Lung microvascular endothelial cell (primary cell): ENCODE measurements around the gene OR4K5. TPM values are rescaled to one million over a fixed set of nuclear protein-coding genes. Genes with fewer than 3 reads are reported as not detected.
"Not testable (repeated sequence)": the region's sequence is repeated elsewhere in the genome, so short reads cannot be mapped to it uniquely, and the experiment has no call there.

ENCODE experiments used
- DNase-seq, 2 donors: peaks; one replicate each; pipeline versions ENCODE4 v3.0.0 to v3.0.0-alpha.2; 2010; ENCODE audit warnings: low read depth in 2 of 2
- total RNA-seq: library from RNA; depleted of rRNA; stranded (reverse); fragments of >200 nt; gene quantifications from 2 replicates; pipeline ENCODE4 v1.2.1, GENCODE V29; 2014

The OR4K5 gene, protein sequence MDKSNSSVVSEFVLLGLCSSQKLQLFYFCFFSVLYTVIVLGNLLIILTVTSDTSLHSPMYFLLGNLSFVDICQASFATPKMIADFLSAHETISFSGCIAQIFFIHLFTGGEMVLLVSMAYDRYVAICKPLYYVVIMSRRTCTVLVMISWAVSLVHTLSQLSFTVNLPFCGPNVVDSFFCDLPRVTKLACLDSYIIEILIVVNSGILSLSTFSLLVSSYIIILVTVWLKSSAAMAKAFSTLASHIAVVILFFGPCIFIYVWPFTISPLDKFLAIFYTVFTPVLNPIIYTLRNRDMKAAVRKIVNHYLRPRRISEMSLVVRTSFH
- not detected in 2 replicates for total RNA-seq

DNA sequence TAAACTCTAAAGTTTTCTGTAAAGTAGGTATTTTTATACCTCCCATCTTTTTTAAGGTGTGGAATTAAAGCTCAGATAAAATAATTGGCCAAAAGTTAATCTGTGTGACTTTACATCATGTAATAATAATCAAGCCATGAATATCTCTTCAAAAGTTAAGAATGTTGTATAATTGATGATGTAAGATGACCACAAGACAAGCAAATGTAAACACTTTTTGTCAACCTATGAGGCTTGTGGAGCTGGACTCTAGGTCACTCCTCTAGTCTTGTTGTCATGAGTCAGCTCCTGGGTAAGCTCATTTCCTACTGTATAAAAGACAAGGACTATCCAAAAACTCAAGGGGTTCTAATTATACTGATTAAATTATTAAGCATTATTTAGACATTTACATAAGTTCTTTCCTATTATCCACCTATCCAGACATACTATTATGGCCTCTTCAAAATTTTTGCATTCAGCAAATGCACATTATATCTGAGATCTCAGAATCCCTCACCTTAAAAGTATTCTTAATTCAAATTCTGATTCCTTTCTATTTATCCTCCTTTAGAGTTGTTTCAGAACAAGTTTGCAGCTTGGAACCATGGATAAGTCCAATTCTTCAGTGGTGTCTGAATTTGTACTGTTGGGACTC is at the start of gene OR4K5:
Gene OR4K5, plus strand, starts transcription at position 587 of the 637 bp plus-strand sequence. Its CDS starts 0 bp downstream, at position 587.
- DNase-seq, result no peak

DNA sequence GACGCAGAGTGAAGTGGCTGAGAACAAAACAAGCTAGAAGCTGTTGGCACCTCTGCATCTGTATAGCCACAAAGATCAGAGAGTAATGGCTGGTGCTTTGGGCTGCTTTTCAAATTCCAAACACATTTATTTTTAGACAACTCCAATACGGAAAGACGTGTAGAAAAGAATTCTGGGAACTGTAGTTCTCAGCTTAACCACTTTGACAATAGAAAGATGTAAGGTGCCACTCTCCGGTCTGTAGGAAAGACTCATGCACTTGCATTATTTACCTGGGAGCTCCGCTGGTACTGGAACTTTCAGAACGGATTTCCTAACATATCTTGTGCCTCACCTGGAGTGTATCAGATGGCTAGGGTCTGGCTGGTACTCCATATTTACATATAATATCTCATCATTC is 47.2 kb upstream of the OR4K5 start:
- DNase-seq, result no peak

DNA sequence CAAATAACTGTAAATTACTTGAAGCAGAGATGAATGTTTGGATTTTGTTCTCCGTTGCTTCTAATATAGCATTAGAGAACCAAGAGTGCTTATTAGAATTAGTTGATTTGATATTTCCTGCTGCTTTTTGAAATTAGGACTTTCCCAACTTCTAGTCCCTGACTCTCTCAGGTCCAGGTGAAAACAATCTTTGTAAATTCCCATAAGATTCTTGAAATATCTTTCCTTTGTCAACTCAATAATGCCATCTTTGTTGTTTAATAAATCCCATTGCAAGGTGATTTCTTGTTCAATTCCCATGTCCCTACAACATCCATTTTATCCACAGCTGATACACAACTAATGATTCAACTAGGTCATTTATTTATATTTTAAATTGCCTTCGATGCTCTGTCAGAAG is 45.6 kb upstream of the OR4K5 start, which contains the start of gene OR4K2:
Gene OR4K2, plus strand, starts transcription at position 301 of the 400 bp plus-strand sequence. CDS start 1,126 bp downstream, outside the sequence.
- no peak for DNase-seq

DNA sequence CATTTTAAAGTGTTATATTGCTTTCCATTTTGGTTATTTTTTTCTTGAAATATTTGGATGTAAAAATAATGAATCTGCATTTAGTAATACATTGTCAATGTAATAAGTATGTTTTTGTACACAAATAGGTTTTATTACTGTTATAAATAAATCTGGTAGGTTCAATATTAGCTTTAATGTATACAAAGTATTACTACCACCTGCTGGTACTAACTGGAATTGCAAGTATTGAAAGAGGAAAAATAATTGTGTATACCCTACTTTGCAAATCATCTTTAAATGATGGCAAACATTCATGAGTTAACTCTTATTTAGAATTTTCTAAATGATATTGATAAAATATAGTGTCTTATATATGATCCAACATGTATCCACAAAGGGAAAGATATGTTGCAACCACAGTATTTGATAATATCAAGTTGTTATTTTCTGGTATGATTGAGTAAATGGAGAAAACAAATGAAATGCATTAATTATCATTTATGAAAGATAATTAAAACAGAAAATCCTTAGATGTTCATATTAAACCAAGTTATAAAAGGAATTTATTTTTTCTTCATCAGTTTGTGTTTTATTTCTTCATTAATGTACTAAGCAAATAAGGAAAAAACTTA is 42.3 kb upstream of the OR4K5 start:
- peak; percentile 23 to 41 for DNase-seq

DNA sequence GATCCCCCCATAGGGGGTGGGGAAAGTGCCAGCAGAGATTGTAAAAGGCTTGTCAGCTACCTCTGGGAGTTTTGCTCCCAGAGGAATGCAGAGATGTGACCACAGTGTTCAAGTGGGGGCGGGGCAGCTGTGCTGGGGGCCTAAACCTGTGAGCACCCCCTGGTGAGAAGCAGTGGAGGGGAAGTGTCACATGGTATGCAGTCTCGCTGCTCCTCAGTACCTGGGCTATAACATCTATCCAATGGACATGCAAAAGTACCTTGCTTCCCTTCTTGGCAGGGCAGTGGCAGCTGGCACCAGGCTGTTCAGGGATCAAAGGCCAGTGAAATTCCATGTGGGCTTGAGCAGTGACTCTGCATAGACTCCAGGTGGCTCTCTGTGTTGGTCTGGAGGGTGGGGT is 25.1 kb upstream of the OR4K5 start:
- DNase-seq, result no peak

DNA sequence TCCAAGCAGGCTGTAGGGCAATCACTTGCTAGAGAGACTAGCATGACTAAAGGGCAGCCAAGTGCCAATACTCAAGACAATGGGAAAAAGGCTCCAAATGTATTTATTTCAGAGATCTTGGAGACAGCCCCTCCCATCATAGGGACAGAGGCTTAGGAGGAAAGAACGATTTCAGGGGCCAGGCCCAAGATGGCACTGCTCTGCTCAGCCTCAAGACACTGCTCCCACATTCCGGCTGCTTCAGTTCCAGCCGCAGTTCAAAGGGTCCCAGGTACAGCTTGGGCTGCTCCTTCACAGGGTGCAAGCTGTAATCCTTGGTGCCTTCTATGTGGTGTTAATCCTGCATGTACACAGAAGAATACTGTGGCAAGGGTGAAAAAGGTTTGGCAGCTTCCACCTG is 19.4 kb upstream of the OR4K5 start:
- DNase-seq, result no peak

DNA sequence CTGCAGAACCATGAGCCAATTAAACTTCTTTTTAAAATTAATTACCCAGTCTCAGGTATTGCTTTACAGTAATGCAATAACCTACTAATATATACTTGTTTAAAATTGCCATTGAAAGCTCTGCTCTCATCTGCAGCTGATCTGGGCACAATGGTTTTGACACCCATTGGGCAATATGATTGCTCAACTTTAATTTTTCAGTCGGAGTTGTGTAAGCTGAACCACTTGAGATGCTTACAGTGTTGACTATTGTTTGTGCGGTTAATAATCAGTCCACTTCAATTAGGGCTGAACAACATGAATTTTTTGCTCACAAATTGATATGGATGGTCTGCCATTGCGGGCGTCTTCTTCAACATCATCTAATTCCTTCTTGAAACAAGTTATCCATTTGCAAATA is 18.0 kb upstream of the OR4K5 start:
- no peak for DNase-seq

DNA sequence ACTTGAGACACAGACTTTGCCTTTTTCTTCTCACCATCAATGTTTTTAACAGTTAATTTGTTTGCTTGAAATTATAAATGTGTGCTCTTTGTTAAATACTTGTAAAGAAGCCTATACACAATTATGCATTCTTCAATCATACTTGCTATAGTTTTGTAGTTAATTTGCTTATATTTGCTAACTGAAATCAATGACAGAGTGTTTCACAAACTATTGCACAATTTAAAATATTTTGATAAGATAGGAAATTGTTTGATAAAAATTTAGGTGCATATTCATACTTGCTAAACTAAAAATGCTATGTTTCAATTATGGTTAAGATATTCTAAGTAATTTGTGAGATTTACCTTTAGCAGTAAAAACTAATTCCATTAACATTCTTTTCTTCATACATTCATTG is 13.7 kb upstream of the OR4K5 start:
- no peak for DNase-seq

DNA sequence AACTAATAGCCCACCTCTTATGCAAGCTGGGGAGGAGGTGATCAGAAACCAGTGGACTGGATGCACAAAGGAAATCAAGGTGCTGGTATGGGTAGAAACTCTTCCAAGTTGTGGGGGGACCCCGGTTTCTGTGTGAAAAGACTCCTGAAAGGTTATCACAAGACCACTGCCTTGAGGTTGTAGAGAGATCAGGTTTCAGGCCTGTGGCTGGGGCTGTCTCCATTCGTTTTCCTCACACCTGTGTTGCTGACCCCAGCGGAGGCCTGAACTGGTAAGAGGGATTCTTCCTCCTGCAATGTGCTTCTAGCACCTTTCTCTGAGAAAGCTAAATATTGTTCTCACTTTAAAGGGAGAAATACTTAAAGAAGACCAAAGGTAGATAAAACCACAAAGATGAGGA is 9.3 kb upstream of the OR4K5 start:
- no peak for DNase-seq

DNA sequence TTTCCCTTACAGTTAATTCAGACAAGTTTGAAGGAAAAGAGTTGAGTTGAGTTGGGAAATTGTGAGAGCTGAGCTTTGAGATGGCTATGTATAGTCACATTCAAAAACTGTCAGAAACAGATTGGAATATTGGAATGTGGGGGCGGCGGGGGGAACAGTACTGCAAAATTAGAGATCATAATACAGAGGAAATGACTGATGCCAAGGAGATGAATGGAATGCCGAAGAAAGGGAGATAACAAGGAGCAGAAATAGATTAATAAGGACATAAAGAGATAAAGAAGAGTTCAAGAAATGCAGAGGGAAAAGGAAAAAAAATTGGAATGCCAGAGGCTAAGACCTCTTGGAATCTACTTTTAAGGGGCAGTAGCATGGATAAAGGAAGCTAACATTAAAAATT is 3.2 kb upstream of the OR4K5 start:
- no peak for DNase-seq

DNA sequence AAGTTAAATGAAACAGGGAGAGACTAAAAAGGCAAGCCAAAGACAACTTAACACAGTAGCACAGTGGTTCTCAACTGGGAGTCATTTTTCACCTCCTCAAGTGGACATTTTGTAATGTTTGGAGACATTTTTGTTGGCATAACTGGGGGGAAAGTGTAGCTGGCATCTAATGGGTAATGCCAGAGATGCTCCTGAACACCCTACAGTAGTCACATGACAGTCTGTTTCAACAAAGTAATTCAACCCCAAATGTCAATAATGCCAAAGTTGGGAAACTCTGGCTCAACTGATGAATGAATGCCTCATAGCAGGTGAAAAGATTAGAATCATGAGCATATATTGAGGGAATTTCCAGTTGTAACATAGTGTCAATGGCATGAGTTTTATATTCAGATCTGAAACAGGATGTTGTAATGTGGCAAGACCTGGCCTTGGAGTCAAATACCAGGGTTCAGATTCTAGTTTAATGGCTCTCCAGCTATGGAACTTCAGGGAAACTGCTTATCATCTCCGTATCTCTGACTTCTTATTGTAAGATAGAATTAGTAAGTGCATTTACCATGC is 2.4 kb upstream of the OR4K5 start:
- no peak for DNase-seq

DNA sequence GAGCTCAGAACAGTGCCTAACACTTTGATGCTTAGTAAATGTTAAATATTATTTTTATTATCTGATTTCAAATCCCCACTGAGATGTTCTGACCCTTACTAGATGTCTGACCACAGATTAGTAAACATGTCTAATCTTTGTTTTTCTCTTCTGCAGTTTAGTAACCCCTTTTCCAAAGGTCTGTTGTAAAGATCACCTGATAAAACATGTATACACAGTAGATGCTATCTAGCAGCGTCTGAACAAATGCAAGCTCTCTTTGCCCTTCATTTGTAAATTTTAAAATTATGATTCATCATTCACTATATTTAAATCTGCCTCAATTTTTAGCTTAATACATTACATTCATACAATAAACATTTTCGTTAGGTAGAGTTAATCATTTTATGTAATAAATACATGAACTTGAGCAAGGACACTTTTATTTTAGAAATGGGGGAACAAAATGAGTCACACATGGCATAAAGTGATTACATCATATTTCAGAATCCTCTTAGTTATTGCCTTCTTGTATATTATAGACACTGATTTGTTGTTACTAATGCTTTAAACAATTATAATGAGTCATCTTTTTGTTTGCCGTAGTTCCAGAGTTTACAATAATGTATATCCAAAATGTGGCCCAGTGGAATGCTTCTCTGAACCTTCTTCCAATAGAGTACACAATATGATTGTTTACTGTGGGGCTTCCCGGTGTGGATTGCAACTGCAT is 1.7 kb upstream of the OR4K5 start:
- DNase-seq, result no peak

DNA sequence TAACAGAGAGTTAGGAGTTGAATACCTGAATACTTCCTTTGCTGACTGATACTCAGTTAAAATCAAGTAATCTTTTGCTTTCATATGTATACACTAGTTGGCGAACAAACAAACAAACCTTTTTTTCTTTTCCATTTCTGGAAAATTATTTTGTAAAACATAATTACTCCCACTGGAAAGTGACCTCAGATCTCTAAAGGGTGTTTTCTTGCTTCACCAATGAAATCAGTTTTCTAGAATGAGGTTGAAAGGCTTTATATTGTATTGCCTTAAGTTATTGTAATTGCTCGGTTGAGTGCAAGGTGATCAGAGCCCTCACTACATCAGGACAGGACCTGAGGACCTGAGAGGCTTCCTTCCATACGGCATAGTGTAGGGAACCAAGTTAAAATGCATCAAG is 10.2 kb downstream of the OR4K5 start, which contains the start of gene OR4K1:
Gene OR4K1, plus strand, starts transcription at position 301 of the 400 bp plus-strand sequence. CDS start 4,750 bp downstream, outside the sequence.
- no peak for DNase-seq

DNA sequence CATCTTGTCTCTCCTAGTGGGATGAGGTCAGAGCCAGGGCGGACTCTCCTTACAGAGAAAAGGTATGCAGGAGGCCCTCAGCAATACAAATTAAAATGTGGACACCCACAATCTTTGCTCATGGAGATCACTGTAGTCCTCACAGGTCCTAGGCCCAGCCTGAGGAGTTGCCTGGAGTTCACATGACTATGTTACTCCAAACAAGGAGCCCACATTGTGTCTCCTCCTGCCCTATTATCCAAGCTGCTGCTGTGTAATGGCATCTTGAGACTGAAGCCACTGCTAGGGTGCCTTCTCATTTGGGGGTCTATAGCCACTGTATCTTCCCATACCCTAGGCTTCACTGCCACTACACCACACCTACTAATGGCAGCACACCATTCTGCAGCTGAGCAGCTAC is 21.3 kb downstream of the OR4K5 start:
- DNase-seq, result no peak

DNA sequence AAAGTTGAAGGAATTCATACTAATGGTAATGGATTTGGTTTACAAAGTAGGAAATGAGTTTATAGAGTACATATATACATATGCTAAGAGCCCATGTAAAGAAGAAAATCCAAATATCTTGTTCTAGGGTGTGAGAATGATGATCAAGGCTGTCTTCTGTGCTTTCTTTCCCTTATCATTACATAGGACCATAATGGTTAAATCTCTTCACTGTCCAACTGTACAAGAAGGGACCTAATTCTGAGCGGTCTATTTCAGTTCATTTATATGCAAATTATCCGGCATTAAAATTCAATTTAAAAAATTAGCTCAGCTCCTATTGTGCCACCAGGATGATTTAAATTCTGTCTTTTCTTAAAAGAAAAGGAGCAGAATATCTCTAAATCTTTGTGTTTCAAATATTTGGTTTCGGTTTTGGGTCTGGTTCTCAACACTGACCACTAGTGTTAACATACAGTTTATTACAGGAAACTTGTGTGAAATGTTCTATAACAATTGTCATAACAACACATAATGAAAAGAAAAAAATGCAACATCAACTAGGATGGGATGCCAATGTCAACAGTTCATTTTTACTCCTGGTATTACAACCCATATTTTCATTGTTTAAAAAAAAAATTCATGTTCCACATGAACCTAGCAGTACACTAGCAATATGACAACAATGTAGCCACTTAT is 27.1 kb downstream of the OR4K5 start:
- DNase-seq, result peak in 1 of 2 donors; percentile 87

DNA sequence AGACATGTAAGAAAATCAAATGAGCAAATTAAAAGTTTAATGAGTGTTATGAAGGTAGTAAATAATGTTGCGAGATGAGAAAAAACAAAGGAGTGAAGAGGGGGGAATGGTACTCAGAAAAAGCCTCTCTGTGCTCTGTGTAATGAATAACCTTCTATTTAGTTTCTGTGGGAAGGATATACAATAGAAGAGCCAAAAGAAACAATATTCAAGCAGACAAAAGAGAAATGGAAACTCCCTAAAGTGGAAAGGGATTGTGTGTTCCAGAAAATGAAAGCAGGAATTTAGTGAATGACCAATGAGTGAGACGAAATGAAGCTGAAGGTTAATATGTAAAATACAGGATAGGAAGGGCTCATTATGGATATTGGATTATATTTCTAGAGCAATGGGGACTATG is 28.8 kb downstream of the OR4K5 start:
- DNase-seq, result peak in 1 of 2 donors; percentile 72

DNA sequence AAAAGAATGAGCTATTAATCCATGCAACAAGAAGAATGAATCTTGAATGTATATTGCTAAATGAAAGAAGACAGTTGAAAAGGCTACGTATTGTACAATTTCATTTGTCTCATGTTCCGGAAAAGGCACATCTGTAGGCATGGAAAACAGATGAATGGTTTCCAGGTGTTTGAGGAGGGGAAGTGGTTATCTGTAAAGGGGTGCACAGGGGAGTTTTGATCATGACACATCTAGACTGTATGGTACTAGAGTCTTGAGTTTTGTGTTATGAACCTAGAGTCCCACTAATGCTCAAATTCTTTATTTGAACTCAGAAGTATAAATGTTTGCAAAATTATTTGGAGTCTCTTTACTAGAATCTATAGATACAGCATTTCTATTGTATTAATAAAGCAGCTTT is 49.3 kb downstream of the OR4K5 start:
- not testable (repeated sequence) for DNase-seq
